Cerebellar nuclear complex (tissue), 1 donor: ENCODE measurements around the gene OGFR.

Experiments
- DNase-seq, 2 experiments: peaks; one replicate each; lab custom pipeline; 2025; lab: John Stamatoyannopoulos, UW

OGFR gene

GRCh38 chr20:62782149-62782892 lies 22.3 kb upstream of the OGFR start:
- DNase-seq = no peak

- DNase-seq = no peak
Observed at GRCh38 chr20:62782893-62783278, 21.7 kb upstream of the OGFR start.

GRCh38 chr20:62784497-62784896 lies 20.1 kb upstream of the OGFR start:
- DNase-seq = no peak

GRCh38 chr20:62785393-62785792 lies 19.2 kb upstream of the OGFR start:
- no peak for DNase-seq

GRCh38 chr20:62786157-62786556 lies 18.5 kb upstream of the OGFR start:
- DNase-seq = no peak

- no peak for DNase-seq
Observed at GRCh38 chr20:62787321-62787720, 17.3 kb upstream of the OGFR start.

GRCh38 chr20:62787866-62788265 lies 16.8 kb upstream of the OGFR start:
- DNase-seq = no peak

GRCh38 chr20:62788607-62789006 lies 16.0 kb upstream of the OGFR start:
- DNase-seq = no peak

GRCh38 chr20:62790075-62790474 lies 14.6 kb upstream of the OGFR start:
- no peak for DNase-seq

GRCh38 chr20:62791301-62792181 lies 13.1 kb upstream of the OGFR start:
- peak in 1 of 2 experiments; percentile 47 for DNase-seq

GRCh38 chr20:62792182-62792939 lies 12.3 kb upstream of the OGFR start:
- no peak for DNase-seq

GRCh38 chr20:62792940-62793756 lies 11.5 kb upstream of the OGFR start:
- no peak for DNase-seq

- no peak for DNase-seq
Observed at GRCh38 chr20:62793757-62794006, 11.0 kb upstream of the OGFR start.

- DNase-seq = peak; percentile 50 to 54
Observed at GRCh38 chr20:62794007-62794724, 10.5 kb upstream of the OGFR start.

- no peak for DNase-seq
Observed at GRCh38 chr20:62795023-62795761, 9.4 kb upstream of the OGFR start.

GRCh38 chr20:62796699-62797491 lies 7.7 kb upstream of the OGFR start:
- DNase-seq = no peak

- DNase-seq = no peak
Observed at GRCh38 chr20:62797671-62798532, 6.7 kb upstream of the OGFR start.

GRCh38 chr20:62799036-62799435 lies 5.6 kb upstream of the OGFR start:
- DNase-seq = no peak

- no peak for DNase-seq
Observed at GRCh38 chr20:62799459-62799858, 5.2 kb upstream of the OGFR start.
